HK-2 (cell line): Measurements from ENCODE around the gene ACTRT2.

Experiments
- DNase-seq: peaks from one replicate; pipeline ENCODE4 v3.0.0-alpha.2; 2018; ENCODE audit not compliant: unreplicated experiment

Gene ACTRT2

GRCh38 chr1:3053986-3054385 is 32.7 kb downstream of the ACTRT2 start:
- no peak for DNase-seq

- no peak for DNase-seq
These were observed 33.2 kb downstream of the ACTRT2 start for GRCh38 chr1:3054474-3054873.

GRCh38 chr1:3055051-3055450 is 33.8 kb downstream of the ACTRT2 start:
- no peak for DNase-seq

GRCh38 chr1:3056641-3057040 is 35.4 kb downstream of the ACTRT2 start:
- no peak for DNase-seq

- no peak for DNase-seq
These were observed 37.2 kb downstream of the ACTRT2 start for GRCh38 chr1:3058263-3059030.

GRCh38 chr1:3060127-3060526 is 38.9 kb downstream of the ACTRT2 start:
- DNase-seq, result no peak

- no peak for DNase-seq
These were observed 39.6 kb downstream of the ACTRT2 start for GRCh38 chr1:3060601-3061551.

GRCh38 chr1:3061566-3061965 is 40.3 kb downstream of the ACTRT2 start:
- DNase-seq, result no peak

- DNase-seq, result no peak
These were observed 40.8 kb downstream of the ACTRT2 start for GRCh38 chr1:3061981-3062615.

- DNase-seq, result no peak
These were observed 41.5 kb downstream of the ACTRT2 start for GRCh38 chr1:3062616-3063378.

- DNase-seq, result no peak
These were observed 42.4 kb downstream of the ACTRT2 start for GRCh38 chr1:3063379-3064295.

GRCh38 chr1:3064296-3064850 is 43.1 kb downstream of the ACTRT2 start:
- DNase-seq, result no peak

- DNase-seq, result no peak
These were observed 43.6 kb downstream of the ACTRT2 start for GRCh38 chr1:3064901-3065300.

GRCh38 chr1:3065396-3065795 is 44.1 kb downstream of the ACTRT2 start:
- no peak for DNase-seq

GRCh38 chr1:3065797-3066196 is 44.5 kb downstream of the ACTRT2 start:
- no peak for DNase-seq

- peak; percentile 40 for DNase-seq
These were observed 45.0 kb downstream of the ACTRT2 start for GRCh38 chr1:3066250-3066711.

- DNase-seq, result no peak
These were observed 45.6 kb downstream of the ACTRT2 start for GRCh38 chr1:3066826-3067225.

GRCh38 chr1:3067301-3067670 is 46.0 kb downstream of the ACTRT2 start:
- no peak for DNase-seq

- no peak for DNase-seq
These were observed 46.6 kb downstream of the ACTRT2 start for GRCh38 chr1:3067671-3068563.
